Dedifferentiated amniotic fluid mesenchymal stem cell (primary cell): ENCODE measurements around the gene ILKAP.

Source experiments
- DNase-seq: peaks from one replicate; pipeline ENCODE4 v3.0.0-alpha.2; 2016; ENCODE audit errors: extremely low spot score

ILKAP gene

DNA sequence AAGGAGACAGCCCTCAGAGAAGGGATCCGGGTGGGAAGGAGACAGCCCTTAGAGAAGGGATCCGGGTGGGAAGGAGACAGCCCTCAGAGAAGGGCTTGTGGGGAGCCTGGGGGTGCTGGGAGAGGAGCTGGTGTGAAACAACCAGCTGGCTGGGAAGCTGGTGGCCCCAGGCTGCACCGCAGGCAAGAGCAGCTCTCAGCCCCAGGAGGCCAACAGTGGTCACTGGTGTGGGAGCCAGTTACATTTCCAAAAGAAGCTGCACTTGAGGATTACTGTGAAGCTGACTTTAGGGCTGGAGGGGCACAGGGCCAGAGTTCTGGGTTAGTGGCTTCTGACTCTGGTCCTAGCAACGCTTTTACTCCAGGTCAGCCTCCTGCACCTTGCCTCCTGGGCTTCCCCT is 33.1 kb upstream of the ILKAP start:
- DNase-seq, result no peak

DNA sequence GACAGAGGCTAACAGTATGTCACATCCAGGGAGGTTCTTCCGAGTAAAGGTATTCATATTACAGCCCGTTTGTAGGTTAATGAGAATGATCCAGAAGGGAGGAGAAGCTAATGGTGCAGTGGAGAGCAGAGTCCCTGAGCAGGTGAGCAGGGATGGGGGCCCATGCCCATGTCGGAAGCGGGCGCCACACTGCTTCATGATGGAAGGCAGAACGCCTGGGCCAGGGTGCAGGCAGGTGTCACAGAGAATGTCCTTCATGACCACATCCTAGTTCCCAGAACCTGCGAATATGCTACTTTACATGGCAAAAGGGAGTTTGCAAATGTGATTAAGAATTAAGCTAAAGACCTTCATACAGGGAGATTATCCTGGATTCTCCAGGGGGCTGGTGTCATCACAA is 32.4 kb upstream of the ILKAP start:
- DNase-seq, result no peak

DNA sequence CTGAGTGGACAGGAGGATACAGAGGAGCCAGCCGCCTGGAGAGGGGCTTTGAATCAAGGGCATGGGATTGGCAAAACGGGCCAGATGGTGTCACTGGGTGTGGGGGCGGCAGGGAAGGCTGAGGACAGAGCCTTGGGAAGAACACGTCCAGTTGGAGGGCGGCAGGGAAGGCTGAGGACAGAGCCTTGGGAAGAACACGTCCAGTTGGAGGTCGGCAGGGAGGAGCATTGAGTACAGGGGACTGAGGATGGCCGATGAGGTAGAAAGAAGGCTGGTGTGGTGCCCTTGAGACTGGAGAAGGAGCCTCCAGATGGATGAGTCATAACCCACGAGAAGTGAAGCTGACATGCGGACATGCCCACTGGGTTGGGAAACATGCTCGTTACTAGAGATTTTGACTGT is 31.8 kb upstream of the ILKAP start:
- no peak for DNase-seq

DNA sequence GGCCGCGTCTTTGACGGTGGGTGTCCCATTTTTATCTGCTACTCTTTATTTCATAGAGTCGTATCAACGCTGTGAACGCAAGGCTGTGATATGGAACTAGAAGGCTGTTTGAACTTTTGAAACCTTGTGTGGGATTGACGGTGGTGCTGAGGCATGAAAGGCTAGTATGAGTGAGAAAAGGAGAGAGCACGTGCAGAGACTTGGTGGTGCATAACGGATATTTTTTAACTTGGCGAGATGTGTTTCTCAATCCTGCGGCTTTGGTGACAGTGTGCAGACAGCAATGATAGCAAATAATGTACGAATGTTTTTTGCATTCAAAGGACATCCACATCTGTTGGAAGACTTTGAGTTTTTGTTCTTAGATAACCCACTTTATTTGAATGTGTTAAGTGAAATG is 30.1 kb upstream of the ILKAP start:
- no peak for DNase-seq

DNA sequence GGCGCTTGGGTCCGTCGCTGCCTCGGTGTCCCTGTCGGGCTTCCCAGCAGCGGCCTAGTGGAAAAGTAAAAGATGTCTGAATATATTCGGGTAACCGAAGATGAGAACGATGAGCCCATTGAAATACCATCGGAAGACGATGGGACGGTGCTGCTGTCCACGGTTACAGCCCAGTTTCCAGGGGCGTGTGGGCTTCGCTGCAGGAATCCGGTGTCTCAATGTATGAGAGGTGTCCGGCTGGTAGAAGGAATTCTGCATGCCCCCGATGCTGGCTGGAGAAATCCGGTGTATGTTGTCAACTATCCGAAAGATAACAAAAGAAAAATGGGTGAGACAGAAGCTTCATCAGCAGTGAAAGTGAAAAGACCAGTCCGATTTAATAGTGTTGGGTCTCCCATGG is 28.3 kb upstream of the ILKAP start:
- no peak for DNase-seq

GRCh38 chr2:238231251-238231793 is 27.8 kb upstream of the ILKAP start:
- DNase-seq, result no peak

DNA sequence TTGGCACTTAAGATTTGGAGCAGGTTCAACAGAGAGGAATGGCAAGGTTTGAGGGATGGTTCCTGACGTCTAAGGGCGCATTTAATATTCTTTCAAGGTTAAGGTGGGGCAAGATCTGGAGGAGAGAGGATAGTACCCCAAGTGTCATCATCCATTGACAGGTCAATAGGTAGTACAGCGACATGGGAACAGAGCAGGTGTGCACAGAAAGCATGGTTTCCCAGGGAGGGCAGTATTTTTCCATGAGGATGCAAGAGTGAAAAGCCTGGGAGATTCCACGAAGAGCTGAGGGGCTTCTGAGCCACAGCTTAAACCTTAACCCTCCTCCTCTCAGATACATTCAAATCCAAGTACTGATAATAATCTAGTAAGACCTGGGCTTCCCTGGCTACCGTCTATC is 27.2 kb upstream of the ILKAP start:
- DNase-seq, result no peak

GRCh38 chr2:238228700-238229099 is 25.2 kb upstream of the ILKAP start:
- DNase-seq, result peak; percentile 44

DNA sequence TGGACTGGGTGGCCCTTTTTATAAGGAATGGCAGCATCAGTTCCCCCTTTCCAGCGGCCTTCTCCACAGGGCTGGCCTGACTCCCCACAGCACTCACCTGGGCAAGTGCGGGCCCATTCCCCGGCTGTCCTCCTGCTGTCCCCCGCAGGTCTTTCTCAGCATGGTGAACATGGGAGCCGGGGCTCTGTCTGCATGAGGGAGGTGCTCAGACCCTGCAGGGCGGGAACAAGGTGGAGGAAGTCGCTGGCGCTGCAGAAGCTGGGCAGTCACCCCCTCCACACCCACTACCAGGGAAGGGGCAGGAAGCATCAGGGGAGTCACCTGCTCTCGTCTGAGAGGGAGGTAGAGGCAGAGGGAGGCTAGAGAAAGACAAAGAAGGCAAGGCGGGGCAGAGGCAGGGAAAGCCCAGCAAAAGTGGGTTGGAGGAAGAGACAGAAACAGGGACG is 24.1 kb upstream of the ILKAP start:
- no peak for DNase-seq

GRCh38 chr2:238226698-238227586 is 23.4 kb upstream of the ILKAP start:
- DNase-seq, result no peak

DNA sequence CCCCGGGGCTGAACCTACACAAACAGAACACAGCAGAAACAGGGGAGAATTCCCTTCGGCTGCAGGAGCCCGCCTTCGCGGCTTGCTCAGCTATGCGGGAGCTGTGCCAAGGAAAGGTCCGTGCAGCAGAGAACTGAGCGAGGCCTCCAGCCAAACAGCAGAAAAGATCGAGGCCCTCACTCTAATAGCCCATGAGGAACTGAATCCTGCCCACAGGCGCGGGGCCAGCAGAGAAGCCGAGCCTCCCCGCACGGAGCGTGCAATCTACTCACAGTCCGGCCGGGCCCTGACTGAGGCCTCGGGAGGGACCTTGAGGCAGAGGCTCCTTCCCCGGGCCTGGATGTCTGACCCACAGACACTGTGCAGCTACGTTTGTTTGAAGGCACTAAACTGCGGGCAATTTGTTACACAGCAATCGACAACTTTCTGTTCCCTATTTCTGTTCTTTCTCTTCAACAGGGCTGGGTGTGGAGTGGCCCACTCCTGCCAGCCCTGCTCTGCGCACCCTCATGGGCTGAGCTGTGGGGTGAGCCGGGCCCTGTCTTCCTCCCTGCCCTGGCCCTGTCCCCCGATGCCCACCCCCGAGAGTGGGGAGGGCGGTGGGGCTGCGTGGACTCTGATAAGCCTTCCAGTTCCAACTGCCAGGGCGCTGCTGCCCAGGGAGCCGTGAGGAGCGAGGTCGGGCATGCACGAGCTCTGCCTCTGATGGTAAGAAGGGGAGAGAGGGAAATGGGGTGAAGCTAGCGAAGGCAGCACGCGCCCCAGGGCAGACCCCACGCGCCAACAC is 22.6 kb upstream of the ILKAP start:
- DNase-seq, result no peak

DNA sequence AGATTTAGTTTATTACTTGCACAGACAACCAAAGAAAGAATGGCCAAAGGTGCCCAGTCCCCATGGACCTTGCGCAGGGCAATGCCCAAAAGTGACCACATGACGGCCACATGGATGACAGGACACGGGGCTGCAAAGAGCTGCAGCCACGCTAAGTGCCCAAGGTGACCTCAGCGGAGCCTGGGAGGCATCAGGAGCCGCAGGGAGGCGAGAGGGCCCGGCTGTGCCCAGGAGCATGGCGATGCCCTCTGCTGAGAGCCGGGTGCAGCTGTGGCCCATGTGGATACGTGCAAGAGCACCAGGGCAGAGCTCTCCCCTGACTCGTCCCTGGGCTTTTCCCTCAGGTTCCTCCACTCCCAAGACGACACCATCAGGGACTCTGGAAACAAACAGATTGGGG is 21.6 kb upstream of the ILKAP start:
- DNase-seq, result no peak

DNA sequence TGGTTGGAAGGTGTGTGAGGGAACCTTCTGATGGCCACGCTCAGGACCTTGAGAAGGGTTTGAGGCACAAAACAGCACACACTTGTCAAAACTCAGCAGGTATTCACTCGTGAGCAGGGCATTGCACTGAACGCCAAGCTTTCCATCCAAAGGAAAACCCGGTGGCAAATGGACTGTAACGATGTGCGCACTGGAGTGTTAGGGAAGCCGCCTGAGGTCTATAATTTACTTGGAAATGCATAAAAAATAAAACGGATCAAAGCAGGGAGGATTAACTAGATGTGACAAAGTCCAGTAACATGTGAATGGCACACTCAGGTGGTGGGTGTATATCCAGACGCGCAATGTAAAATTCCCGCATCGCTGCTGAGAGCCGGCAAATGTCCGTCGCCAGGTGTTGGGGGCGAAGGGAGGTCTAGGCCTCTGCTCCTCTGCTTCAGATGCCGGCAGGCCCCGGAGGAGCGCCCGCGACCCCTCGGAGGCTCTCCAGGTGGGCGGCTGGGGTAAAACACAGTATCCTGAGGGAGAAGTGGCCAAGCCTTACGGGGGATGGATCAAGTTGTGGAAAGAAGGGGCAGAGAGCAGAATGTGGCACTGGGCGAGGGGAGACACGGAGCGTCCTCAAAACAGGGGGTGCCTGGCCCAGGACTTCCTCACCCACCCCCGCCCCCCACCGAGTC is 21.0 kb upstream of the ILKAP start:
- no peak for DNase-seq

DNA sequence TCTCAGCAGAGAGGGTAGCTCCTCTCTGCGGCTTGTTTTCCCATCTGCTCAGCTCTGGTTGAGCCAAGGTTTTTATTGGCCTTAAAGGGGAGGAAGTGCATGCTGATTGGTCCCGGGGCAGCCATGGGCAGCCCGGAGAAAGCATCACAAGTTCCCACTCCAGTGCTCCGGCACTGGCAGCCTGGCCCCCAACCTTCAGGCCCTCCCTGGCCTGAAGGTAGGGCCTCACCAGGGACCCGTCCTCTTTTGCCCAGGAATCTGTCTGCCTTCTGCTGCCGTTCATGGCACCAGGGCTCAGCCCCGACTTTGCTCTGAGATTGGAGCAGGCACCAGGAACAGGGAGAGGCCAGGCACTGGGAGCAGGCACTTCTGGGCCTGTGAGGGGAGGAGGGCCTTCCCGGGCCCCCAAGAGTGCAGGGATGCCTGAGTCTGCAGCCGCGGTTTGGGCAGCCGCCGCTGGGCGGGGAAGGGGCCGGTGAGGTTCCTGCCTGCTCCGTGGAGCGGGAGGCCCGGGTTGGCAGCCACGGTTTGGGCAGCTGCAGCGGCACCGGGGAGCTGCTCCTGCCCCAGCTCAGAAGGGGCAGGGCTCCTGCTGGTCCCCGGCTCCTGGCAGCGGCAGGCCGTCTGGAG is 17.5 kb upstream of the ILKAP start:
- no peak for DNase-seq

- DNase-seq, result no peak
These were observed 16.9 kb upstream of the ILKAP start for GRCh38 chr2:238220274-238220891.

- DNase-seq, result no peak
These were observed 13.2 kb upstream of the ILKAP start for GRCh38 chr2:238216651-238217184.

GRCh38 chr2:238207006-238207405 is 3.5 kb upstream of the ILKAP start:
- no peak for DNase-seq

DNA sequence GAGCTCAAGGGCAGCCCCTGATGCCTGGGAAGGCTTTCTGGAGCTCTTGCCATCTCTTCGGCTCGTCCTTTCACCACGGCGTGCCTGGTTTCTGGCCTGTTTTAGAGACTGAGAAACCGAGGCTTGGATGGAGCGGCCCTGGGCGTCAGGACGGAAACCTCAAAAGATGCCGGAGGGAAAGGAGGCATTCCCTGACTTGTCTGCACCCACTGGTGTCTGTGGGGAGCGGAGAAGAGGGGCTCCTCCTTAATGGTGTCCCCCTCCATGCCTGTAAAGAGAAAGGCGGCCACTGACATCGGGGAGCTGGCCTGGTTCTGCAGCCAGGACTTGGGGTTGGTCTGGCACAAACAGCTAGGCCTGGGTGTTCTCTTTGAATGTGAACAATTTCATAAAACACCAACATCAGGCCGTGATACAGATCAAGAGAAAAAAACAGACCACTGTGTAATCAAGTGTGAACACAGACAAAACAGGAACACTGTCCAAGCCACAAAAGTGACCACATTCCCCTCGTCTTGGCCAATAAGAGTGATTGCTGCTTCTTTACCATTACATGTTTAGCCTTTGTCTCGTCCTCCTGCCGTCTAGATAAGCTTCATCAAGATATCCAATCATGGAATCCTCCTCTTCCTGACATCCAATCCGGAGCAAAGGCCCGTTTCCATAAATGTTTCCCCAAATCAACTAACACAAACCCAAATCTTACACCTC is 633 bp upstream of the ILKAP start:
- DNase-seq, result no peak

GRCh38 chr2:238202326-238203093 is 985 bp downstream of the ILKAP start:
- DNase-seq, result peak; percentile 26

DNA sequence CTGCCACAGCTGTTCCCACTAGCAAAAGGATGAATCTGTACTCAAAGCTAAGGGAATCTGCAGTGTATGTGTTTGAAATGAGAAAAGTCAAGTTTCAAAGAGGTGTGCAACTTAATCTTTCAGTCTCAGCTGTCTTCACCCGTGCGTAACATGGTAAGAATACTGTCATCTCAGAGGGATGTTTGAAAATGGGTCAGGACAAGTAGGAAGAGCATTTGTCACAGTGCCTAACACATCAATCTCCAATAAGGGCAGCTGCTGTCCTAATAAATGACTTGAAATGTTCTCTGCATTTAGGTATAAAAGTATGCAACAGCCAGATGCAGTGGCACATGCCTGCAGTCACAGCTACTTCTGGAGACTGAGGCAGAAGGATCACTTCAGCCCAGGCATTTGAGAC is 13.1 kb downstream of the ILKAP start:
- DNase-seq, result no peak
